Left hindlimb (tissue), 1 donor: ENCODE measurements around the gene AGAP1.
A peak's percentile ranks its signal among the peaks of the same experiment; 100 is the strongest.

ENCODE experiments used
- DNase-seq: peaks from one replicate; pipeline ENCODE4 v3.0.0-alpha.2; 2018

AGAP1 gene

DNA sequence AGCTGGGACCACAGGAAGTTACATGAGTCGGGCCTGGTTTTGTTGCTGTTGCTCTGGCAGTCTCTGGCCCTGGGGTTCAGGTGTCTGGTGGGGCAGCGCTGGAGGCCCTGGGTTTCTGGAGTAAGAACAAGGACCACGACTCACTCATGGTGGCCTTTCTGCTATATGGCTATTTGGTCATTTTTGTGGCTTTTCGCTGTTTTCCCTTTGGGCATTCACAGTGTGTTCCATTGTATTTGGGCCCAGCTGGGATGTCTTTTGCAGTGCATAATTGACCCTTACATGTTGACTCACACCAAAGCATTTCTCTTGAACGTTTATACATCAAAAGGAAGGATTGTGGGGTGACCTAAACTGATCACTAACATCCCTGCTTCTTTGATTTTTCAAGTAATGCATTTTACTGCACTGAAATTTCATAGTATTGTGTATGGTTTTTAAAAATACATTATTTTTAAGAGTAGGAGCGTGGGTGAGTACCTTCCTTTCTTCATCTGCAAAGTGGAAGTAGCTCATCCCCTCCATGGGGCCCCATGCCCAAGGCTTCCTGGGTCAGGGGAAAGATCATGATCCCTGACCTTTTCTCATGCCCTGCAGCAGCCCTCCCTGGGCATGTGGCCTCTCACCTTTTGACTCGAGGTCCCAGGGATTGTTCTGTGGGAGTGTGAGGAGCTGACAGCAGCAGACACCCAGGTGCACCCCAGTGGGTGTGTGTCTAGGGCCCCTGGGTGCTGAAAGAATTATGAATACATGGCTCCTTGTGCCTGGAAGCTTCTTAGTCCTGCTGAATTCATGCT lies 225.5 kb downstream of the AGAP1 start:
- no peak for DNase-seq

DNA sequence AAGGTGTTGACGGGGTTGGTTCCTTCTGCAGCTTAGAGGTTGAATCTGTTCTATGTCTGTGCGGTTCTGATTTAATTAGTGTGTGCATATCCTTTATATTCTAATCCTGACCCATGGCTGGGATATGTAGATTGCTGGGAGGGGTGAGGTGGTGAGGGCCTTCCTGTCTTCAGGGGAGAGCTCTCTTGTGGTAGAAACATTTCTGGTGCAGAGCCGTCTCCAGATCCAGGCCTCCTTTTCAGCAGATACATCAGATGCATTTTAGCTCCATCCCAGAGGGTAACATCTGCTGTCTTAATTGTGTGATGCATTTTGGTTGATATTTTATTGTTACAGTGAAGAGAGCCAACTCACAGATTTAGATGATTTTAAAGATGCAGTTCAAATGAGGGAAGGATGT lies 227.8 kb downstream of the AGAP1 start:
- DNase-seq, result no peak

DNA sequence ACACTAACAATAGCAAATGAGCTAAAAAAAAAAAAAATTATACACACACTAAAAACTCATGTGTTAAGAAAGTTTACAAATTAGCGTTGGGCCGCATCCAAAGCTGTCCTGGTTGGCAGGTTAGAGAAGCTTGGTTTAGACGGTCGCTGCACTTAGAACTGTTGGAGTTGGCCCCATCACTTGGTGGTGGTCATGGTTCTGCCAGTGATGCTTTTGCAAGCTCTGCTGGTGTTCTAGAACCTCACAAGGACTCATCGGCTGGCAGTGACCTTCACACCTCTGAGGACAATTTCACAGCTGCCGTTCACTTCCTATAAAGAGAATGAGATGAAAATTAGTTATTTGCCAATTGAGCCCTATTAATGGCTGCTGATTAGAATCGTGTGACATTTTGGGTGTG lies 229.0 kb downstream of the AGAP1 start:
- DNase-seq, result no peak

DNA sequence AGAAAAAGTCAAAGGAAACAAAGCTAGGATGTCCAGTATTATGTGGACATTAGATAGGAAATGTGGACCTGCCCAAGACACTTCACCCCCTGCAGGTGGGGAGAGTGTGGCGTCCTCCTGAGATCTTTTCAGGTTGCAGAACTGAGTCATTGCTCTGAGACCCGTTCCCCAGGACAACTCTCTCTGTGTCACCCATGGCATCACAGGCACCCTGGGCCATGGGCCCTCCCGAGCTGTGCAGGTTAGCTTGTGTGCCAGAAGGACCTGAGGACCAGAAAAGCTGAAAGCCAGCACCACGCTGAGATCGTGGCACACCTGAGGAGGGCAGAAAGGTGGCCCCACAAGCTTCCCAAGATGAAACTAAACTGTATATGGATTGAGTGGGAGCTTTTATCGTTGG lies 229.5 kb downstream of the AGAP1 start:
- DNase-seq, result no peak

DNA sequence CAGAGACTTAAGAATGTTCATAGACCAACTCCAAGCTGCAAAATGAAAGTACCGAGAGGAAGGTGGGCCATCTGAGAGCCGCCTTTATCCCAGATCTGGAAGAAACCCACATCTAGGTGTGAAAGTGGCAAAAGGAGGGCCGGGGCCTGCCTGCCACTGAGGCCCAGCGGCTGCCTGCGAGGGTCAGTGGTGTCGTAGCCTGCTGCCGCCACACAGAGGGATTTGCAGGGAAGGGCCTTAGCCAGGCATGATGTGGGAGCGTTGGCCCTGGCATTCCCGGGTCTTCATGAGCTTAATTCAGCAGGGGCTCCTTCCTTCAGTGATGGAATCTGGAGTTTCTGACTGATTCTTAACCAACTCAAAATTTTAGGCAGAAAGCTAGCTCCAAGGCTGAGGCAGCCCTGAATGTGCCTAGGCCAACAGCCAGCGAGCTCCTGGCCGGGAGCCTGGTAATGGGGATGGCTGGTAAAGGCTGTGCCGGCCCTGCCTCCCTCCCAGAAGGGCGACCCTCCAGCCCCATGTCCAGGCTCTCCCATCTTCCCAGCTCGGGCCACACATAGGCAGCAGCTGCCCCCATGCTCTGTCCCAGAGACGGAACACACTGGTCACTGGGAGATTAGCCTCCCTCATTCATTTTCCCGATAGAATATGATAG lies 230.1 kb downstream of the AGAP1 start:
- no peak for DNase-seq

DNA sequence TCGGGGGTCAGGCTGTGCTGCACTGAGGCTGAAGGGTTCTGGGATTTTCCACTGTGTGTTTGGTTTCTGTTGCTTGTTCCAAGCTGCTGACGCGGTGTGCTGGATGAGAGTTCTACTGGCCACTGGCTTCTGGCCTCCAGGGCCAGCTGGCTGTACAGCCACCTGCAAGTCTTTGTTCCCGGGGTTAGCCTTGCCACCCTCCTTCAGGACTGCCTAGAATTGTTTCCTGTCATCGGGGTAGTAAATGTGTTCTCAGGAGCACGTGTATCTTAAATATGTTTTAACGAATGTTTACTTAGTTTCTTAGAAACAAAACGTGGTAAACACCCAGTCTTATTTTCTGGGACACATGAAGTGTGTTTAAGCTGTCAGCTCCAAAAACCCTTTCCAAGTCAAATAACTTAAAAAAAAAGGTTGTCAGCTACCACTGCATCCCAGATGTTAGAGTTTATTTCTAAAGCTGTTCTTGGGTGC lies 231.2 kb downstream of the AGAP1 start:
- peak; percentile 76 for DNase-seq

DNA sequence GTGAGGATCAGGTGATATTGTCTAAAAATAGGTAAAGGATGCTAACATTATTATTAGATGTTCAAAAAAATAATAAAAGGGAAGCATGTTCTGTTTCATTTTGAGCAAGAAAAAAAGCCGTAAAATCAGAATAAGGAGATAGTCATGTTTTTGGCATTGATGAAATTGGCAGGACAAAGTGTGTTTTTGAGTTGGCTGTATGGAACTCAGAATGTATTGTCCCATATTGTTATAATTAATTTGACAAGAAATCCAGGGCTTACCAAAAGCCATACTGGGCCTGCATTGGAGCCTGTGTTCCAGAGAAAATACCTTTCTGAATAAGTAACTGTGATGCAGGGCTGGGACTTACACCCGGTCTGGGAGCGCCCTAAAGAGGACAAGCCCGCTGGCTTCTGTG lies 232.0 kb downstream of the AGAP1 start:
- no peak for DNase-seq

DNA sequence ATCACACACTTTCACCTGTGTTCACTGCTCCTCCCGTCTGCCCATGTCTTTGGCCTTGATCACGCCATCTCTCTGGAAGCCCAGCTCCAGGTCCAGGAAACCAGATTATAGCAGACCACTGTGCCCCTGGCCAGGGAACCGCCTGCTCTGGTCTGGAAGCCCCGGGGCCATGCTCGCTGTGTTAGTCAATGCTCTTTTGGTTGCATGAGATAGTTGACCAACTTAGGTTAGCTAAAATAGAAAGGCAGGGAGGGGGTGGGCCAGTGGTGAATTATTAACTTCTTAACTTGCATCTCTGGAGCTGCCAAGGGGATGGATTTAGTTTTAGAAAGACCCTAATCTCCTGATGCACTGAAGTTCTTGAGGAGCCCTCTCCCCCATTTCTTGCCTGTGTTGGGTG lies 232.7 kb downstream of the AGAP1 start:
- DNase-seq, result no peak

DNA sequence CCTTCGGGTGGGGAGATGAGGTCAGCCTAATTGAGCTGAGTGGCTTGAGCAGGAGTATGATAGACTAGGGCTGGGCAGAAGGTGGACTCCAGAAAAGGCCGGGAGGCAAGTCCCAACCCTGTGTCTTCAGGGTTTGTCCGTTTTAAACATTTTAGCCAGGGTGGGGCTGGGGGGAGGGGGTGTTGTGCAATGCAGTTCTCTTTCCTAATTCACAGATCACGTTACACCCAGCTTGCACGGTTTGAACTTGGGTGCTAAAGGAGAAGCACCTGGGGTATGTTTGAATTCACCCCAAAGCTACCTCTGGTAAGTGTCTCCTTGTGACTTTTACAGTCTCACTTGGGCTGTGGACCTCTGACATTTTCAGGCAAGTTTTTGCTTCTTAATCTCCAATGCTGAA lies 233.3 kb downstream of the AGAP1 start:
- DNase-seq, result no peak

DNA sequence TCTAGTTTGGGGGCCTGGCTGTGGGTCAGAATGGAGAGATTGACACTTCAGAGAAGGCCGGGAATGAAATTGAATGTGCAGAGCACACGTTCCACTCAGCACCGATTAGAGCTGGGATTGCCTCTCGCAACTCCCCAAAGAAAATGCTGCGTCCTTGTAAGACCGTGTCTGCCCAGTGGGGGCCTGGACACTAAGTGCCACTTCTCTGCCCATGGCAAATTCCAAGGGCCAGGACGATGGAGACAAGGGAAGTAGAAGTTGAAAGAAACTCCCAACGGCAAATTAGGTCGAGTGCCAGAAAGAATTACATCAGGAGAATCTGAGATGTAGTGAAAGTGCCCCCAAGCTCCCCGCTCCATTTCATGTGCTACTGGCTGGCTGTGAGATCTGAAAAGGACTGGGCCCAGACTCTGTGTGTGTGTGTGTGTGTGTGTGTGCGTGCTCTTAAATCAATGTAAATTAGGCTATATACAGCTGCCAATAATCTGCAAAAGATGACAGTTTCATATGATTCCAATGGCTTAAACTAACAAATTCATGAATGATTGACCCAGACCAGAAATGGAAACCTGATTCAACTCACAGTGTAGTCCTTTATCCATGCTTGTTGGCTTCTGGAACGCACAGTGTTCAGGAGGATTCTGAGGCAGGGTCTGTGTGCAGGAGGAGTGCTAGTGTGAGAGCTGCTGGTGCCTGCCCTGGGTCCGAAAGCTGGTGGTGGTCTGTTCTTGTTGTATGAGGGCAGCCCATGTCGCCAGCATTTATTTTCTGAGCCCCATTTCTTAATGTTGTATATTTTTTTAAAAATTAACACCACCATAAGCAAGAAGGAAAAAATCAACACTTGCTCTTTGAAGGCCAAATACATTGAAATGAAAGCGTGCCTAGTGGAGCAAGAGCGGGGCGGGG lies 234.3 kb downstream of the AGAP1 start:
- DNase-seq, result no peak

DNA sequence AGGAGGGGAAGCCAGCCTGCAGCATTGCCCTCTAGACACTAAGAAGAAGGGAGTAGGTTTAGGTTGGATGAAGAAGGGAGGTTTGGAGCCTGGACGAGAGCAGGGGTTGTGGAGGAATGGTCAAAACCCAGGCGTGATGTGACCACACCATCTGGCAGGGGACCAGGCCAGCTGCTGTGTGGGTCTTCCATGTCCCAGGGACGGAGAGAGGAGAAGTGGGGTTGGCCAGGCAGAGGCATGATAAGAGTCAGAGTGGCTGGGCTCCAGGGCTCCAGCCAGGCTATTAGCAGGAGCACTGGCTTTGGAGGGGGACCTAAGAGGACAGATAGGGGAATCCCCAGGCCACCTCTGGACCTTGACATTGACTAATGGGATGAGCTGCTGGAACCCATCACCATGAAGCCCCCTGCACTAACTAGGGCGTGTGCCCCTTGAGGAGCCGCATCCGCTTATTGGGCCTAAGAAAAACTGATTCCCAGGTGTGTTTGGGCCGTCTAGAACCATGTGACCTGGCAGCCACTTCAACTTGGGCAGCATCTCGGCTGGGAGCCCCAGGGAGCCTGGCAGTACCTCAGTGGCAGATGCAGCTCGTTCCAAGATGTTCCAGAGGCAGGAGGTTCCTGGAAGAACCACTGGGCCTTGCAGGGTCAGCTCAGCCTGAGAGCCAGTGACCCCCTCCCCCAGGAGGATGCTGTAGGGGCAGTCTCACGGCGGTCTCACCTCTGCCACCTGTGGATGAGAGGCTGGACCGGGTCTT lies 235.1 kb downstream of the AGAP1 start:
- no peak for DNase-seq

DNA sequence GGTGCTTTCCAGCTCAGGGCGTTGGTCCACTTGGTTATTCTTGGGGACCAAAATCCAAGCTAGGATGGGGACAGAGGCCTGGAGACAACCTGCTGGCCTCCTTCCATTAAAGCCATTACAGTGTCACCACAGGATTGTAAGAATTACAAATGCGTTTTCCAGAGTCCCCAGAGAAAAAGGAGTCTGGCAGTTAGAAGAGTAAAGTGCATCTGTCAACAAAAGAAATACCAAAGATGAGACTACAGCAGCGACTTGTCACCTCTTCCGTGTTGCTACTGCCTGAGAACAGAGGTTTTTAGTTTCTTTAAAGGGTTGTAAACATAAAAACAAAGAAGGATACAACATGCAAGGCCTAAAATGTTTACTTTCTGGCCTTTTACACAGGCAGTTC lies 235.7 kb downstream of the AGAP1 start:
- DNase-seq, result no peak

DNA sequence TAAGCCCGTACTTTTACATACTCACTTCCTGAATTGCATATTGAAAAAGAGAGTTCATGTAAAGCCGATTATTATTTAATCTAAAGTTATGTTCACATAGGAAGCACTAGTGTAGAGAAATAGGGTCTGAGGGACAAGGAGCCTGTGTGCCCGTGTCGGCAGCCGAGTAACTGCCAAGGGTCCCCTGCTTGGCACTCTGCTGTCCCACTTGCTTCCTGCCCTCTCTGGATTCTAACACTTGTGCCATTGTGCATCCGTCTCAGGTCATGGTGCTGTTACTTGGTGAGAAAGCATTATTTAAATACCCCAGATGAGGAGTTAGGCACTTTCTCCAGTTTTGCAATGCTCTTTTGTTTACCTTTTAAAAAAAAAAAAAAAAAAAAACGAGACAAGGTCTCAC lies 236.3 kb downstream of the AGAP1 start:
- no peak for DNase-seq

DNA sequence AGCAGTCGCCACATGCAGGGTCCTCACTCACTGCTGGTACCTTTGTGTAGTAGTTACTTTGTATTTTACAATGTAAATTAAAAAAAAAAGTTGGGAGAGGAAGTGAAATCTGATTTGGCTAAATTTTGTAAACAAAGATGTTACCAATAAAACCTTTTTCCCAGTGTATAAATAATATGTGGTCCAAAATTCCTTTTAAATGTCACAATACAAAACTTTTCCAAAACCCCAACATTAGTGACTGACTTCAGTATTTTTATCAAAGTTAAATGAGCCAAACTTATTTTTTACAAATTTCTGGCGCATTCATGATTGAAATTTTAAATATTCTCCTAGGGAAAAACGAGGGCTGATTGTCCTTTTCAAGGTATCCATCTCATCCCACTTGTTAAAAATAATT lies 239.9 kb downstream of the AGAP1 start:
- DNase-seq, result no peak

DNA sequence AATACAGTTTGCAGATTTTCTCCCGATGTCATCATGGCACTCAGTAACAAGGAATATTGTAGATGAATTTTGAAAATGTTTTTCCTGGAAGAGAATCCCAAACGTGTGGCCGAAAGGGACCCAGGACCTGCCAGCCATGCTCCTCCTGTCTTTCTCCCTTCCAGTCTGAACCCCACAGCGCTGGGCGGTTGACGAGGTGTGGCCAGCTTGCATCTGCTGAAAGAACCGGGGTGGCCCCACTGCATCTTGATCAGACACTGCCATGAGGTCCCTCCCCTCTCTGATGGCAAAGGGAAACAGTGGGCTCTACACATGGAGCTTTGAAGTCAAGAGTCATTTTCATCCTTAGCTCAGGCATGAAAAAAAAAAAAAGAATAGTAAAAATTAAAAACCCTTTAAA lies 240.3 kb downstream of the AGAP1 start:
- DNase-seq, result no peak

DNA sequence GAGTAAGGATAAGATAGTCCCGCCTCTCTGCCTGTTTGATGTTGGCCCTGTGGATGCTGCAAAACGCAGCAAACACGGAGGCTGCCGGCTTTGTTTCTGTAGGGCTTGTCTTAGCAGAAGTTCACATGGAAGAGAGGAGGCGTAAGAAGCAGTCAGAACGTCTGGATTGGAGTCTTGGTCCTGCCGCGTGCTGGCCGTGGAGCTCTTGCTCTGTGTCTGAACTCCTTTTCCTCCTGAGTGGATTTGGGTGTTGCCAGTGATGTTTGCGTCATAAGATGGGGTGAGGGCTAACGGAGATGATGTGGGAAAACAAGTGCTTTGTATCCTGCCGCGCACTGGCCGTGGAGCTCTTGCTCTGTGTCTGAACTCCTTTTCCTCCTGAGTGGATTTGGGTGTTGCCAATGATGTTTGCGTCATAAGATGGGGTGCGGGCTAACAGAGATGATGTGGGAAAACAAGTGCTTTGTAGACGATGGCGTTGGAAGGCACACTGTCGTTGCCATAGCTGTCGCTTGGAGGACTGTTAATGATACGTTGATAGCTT lies 240.9 kb downstream of the AGAP1 start:
- no peak for DNase-seq

DNA sequence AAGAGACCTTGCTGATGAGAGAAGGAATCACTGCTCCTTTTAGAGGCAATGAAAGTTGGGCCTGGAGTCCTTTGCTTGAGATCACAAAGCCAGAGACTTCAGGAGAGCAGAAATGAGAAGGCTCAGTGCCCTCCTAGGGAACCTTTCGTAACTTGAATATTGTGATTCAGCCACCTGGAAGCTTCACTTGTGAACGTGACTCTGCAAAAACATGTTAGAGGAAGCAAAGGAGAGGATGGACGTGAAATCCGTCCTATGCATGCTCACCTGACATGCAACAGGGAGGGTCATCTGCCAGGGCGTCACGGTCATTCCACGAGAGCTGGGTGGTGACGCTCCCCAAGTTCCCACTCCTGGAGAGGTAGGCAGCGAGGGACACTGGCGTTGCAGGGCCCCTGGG lies 243.6 kb downstream of the AGAP1 start:
- no peak for DNase-seq

DNA sequence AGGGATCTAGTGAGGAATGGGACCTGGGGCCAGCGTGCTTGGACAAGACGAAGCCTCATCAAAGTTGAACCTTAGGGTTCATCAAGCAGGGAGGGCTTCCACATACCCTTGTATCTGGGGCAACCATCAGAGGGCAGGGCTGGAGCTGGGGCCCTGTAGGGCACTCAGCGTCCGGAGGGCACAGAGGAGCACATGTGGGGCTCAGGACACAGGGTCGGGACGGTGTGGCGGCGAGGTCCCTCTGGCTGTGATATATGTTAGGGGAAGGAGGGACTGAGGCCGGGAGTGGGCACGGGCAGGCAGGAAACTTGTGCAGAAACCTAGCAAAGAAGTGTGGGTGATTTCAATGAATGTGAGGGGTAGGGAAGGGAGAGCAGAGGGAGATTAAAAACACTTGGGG lies 244.0 kb downstream of the AGAP1 start:
- no peak for DNase-seq

DNA sequence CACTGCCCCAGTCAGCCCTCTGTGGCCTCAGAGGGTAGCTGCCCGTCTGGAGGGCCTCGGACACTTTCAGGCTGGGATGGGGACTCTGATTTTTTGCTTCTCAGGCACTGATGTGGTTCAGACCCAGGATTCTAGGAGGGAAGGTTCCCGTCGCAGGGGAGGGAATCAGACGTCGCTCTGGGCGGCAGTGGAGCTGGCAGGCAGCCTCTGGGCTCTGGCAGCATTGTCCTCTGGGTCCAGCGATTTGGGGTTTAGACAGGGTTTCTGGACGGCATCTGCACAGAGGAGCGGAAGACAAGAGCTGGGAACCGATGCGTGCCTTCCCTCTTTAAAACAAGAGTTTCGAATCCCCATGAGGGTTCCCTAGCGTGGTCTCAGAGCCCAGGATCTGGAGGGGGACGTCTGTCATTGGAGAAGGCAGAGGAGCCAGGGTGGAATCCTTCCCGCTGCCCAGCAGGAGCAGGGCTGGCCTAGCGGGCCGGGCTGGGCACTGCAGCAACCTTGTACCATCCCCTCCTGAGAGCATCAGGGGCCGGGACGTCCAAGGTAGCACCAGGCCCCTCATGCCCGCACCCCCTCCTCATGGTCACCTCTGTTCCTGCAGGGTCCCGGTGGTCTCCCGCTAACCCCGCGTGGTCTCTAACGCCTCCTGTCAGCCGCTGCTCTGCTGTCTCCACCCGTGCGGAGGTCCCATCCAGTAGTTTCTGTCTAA lies 246.0 kb downstream of the AGAP1 start:
- DNase-seq, result no peak

DNA sequence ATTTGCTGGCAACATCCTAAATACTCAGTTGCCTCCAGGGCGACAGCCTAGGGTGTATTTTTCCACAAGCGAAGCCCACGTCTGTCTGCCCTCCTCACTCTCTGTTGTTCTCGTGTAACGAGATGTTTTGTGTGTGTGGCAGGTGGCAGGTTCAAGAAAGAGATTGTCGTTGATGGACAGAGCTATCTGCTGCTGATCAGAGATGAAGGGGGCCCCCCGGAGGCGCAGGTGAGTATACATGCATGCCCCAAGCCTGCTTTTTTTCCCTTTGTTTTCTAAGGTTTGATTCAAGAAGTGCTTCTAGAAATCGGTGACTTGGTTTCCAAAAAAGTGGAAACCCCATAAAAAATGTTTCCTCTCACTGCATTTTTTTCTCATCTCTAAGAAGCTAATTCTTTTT lies 247.0 kb downstream of the AGAP1 start:
- DNase-seq, result no peak

DNA sequence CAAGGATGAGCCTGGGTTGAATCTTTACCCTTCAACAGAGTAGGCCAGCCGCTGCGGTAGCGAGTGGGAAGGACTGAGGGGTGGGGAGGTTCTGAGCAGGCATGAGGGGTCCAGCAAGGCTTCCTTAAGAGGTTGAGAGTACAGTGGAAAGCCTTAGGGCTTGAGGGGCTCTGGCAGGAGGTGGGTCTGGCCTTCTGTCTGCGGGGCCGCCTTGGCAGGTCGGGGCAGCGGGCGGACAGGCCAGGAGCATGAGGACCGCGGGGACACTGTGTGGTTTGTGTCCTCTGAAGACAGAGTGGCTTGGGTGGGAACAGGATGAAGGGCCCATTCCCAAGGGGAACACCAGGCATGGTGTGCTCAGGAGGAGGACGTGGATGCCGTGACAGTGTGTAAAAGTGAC lies 250.3 kb downstream of the AGAP1 start:
- no peak for DNase-seq

DNA sequence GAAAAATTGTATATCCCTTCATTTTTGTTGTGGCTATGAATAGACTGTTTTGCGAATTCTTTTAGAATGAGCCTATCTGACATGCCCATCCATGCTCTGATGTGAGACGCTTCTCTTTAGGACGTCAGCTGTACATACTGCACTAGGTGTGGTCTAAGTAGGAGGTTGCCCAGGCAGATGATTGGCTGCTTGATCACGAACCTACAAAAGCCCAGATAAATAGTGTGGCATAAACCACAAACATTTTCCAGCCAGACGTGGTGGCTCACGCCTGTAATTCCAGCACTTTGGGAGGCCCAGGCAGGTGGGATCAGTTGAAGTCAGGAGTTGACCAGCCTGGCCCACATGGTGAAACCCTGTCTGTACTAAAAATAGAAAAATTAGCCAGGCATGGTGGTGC lies 251.8 kb downstream of the AGAP1 start:
- no peak for DNase-seq
